ENCODE data around the gene PALD1.
"Not testable (repeated sequence)": the region's sequence is repeated elsewhere in the genome, so short reads cannot be mapped to it uniquely, and the experiment has no call there.

PALD1 gene

GRCh38 chr10:70482982-70483760 lies 4.6 kb downstream of the PALD1 start:
- DNase-seq = no peak

GRCh38 chr10:70483872-70484271 lies 5.3 kb downstream of the PALD1 start:
- not testable (repeated sequence) for DNase-seq

- no peak for DNase-seq
These were observed 9.3 kb downstream of the PALD1 start for GRCh38 chr10:70487824-70488223.

DNA sequence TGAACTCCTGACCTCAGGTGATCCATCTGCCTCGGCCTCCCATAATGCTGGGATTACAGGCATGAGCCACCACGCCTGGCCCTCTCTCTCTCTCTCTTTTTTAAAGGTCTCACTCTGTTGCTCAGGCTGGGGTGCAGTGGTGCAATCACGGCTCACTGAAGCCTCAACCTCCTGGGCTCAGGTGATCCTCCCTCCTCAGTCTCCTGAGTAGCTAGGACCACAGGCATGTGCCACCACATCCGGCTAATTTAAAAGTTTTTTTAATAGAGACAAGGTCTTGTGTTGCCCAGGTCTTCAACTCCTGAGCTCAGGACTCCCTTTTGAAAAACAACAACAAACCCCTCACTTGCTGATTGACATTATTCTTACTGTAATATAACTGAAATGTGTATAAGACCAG lies 11.6 kb downstream of the PALD1 start:
- DNase-seq = no peak

DNA sequence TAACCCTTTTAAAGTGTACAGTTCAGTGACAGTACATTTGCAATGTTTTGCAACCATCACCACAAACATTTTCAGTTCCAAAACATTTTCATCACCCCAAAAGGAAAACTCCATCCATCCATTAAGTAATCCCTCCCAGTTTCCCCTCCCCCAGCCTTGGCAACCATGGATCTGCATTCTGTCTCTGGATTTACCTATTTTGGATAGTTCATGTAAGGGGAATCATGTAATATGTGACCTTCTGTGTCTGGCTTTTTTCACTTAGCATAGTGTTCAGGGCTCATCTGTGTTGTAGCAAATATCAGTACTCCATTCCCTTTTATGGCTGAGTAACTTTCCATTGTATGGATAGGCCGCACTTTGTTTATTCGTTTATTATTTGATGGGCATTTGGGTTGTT lies 13.0 kb downstream of the PALD1 start:
- no peak for DNase-seq

DNA sequence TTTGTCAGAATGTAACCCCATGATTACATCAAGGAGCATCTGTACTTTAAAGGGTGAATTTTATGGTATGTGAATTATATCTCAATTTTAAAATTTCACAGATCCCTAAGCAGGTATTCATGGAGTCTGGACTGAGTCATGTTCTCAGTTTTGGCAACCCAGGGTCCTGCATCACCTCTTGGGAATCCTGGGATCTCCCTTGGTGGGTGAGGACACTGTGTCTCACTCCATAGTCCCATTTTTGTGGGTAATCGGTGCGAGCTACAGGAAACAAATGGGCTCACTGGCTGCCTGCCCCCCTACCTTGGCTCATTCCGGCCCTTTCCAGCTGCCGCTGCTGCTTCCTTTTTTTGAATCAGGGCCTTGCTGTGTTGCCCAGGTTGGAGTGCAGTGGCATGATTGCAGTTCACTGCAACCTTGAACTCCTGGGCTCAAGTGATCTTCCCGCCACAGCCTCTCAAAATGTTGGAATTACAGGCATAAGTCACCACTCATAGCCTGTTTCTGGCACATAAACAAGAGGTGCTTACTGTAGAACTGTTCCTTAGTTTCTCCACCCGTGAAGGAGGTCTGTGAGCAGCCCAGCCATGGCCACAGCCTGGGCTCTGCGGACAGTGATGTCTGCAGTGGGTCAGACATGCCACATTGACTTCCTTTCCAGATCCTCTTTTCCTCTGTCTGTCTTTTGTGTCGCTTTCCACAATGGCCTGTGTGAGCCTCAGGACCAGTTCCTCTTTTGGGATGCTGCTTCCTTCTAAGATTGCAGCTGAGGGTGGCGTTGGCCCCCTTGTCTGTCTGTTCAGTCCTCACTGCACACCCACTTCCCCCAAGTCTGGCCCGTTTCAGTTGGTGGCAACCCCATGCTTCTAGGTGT lies 14.5 kb downstream of the PALD1 start:
- no peak for DNase-seq

GRCh38 chr10:70493660-70494234 lies 15.2 kb downstream of the PALD1 start:
- no peak for DNase-seq

DNA sequence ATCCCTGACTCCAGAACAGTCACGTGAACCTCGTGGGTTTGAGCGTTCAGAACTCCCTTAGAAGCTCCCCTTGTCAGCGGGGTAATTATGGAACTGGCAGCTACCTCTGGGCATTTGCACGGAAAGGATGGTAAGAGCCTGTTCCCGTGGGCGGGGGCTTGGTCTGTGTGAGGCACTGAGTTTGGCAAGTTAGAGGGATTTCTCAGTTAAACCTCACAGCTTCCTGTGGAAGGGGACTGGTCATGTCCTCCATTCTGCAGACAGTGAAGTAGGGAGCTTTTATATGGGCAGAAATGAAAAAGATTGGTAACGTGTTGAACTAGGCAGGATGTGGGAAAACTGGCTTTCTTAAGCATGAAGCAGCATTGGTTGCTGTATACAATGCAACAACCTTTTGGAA lies 16.0 kb downstream of the PALD1 start:
- no peak for DNase-seq

DNA sequence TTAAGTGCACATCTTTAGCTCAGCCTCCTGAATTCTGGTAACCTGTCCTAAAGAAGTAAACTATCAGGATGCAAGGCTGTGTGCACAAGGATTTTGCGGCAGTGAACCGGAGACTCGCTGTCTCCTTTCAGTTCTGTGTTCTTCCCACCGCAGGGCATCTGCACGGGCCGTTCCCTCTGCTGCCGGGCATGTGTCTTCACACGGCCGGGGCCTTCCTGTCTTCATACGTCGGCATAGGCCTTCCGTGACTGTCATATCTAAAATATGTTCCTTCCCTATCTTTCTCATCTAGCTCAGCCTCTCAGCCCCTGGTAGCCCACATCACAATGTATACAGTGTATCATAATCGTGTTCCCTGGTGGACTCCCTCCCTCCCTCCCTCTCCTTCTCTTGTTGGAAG lies 16.4 kb downstream of the PALD1 start:
- DNase-seq = no peak

DNA sequence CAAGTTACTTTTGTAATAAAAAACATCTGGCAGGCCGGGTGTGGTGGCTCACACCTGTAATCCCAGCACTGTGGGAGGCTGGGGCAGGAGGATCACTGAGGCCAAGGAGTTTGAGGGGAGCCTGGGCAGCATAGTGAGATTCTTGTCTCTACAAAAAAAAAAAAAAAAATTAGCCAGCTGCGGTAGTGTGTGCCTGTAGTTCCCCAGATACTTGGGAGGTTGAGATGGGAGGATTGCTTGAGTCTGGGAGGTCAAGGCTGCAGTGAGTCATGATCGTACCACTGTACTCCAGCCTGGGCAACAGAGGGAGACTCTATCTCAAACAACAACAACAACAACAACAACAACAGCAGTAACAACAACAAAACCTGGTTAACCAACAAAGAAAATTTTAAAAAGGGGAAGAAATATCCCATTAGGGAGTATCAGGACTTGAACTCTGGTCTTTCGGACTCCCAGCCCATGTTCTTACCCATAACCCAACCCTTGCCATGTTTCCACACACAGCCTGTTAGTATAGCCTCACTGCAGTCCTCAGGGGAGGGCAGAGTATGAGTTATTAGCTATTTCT lies 17.2 kb downstream of the PALD1 start:
- DNase-seq = no peak

- no peak for DNase-seq
These were observed 18.0 kb downstream of the PALD1 start for GRCh38 chr10:70496341-70497119.

DNA sequence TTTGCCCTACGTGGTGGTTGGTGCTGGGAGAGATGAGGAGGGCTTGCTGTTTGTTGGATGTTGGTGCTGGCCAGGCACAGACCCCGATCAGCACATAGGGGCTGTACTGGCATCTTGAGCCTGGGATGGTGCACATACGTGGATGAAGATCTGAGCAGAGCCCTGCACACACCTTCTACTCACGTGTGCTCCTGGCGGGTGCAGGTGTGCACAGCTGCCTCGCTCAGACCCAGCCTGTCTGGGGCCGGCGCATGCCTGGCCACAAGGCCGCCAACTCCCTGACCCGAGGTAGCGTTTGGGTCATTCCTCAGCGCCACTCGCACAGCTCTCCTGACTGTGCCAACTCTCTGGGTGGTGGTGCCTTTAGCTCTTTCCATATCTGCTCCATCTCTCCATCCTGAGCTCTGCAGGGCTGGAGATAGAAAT lies 18.6 kb downstream of the PALD1 start:
- no peak for DNase-seq

DNA sequence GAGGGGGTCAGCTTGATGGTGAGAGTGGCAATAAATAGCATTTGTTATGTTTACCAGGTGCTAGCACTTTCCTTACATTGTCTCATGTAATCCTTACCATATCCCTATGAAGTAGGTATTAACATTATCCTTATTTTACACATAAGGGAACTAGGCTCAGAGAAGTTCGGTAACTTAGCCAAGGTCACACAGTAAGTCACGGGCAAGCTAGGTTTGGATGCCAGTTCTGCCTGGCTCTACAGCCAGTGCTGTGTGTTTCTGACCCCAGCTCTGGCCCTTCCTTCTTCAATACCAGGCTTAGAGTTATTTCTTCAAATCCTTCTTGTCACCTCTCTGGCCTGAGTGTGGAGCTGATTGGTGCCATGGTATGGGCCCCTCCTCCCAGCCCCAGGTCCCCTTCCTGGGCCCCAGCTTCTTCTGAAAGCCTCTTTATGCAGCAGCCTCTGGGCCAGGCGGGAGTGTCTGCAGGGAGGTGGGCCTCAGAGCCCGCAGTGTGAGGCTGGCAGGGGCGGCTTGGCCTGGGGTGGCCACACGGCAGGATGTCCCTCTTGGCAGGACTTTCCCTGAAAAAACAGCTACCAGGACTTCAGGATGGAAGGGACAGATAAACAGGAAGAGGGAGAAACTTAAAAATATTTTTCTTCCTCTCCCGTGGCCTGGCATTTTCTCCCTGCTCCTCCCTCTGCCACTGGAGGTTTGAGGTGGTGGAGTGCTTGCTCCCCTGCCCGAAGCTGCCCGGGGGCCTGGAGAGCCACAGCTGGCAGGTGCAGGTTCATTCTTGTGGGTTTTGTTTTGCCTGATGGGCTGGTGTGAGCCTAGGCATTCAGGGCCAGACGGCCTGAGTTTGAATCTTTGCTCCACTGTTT lies 20.6 kb downstream of the PALD1 start:
- no peak for DNase-seq

DNA sequence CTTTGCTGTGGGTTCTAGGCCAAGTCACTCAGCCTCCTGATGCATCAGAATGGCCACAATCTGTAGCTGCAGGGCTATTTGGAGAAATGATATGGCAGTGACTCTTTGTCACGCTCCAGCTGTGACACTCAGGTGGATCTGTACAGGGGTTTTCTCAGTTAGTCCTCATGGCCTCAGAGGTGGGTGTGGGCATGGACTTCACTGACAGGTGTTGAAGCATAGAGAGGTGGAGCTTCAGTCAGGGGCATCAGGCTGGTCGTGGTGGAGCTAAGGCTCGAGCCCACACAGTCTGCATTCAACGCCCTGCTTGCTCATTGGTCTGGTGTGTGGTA lies 21.2 kb downstream of the PALD1 start:
- DNase-seq = no peak

DNA sequence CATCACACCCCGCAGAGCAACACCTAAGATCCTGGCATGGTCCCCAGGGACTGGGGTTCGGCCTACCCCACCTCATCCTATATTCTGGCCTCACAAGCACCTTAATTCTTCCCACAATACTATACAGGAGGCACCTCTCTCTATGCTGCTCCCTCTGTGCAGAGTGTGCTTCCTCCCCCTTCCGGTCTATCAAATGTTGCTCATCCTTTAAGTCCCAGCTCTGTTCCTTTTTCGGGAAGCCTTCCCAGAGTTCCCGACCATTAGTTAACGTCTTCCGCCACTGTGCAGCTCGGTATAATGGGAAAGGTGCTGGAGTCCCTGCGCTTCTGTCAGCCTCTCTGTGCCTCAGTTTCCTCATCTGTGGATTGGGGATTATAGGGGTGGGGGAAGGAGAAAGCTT lies 21.8 kb downstream of the PALD1 start:
- no peak for DNase-seq

- DNase-seq = no peak
These were observed 22.3 kb downstream of the PALD1 start for GRCh38 chr10:70500812-70501301.

DNA sequence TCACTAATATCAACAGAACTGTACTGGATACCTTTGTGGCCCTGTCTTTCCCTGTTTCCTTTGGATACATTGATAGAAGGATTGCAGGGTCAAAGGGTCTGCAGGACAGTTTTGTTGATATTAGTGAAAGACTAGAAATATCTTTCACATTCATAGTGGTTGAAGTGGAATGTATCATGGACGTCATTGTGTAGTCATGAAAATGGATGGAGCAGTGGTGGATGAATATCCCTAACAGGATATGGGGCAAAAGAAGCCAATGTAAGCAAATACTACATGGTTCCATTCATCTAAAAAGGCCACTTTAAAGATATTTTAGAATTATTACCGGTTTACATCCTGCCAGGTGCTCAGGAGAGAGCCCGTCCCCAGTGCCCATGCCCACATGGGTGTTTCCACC lies 23.8 kb downstream of the PALD1 start:
- no peak for DNase-seq

DNA sequence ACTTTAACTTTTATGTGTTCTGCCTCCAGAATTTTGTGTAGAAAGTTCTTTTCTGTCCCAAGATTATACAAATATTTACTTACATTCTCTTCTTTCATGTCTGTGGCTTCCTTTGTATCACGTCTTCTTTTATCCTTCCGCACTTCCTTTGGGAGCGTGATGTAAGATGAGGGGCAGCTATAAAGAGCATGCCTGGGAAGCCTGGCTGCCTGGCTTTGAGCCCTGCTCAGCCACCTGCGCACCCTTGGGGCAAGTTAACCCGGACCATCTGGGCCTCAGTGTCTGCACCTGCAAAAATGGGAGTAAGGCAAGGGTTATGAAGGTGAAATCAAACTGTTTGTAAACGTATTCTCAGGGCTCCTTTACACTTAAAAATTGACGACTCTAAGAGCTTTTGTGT lies 25.2 kb downstream of the PALD1 start:
- no peak for DNase-seq

- DNase-seq = no peak
These were observed 26.2 kb downstream of the PALD1 start for GRCh38 chr10:70504521-70505358.

DNA sequence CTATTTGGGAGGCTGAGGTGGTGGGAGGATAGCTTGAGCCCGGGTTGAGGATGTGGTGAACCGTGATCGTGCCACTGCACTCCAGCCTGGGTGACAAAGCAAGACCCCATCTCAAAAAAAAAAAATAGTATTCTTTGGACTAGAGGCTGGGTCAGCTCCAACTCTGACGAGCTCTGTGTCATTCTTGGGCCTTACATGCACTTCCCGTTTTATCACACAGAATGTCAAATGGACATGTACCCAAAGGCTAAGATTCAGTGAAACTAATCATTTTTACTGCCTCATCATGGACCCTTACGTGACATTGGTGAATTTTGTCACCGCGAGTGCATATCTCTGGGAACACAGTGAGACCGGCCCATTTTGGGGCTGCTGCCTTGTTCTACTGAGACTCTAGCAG lies 27.3 kb downstream of the PALD1 start:
- no peak for DNase-seq

- no peak for DNase-seq
These were observed 29.4 kb downstream of the PALD1 start for GRCh38 chr10:70507966-70508365.
